DOHH2 (cell line): ENCODE results near the gene DCAF10.
"Not testable (repeated sequence)": the region's sequence is repeated elsewhere in the genome, so short reads cannot be mapped to it uniquely, and the experiment has no call there.

ENCODE experiments used
- H3F3A ChIP-seq: fragments of 200-600 bp; sonication (generic), shearing (Covaris generic); 2 replicates; pipeline ENCODE4 v1.6.0; 2016; ENCODE audit warnings: antibody characterized with exemption, mild to moderate bottlenecking; ENCODE audit not compliant: control insufficient read depth, insufficient read depth
- H3K27ac ChIP-seq: fragments of 200-600 bp; sonication (generic); 2 replicates; pipeline ENCODE4 v1.5.1; 2014; ENCODE audit warnings: low read depth, mild to moderate bottlenecking, low read length, moderate library complexity
- H3K27me3 ChIP-seq: fragments of 200-600 bp; sonication (generic); 2 replicates; pipeline ENCODE4 v1.6.1; 2014; ENCODE audit warnings: mild to moderate bottlenecking, low read length, mixed read lengths; ENCODE audit not compliant: control insufficient read depth
- H3K36me3 ChIP-seq: fragments of 200-600 bp; sonication (generic); 2 replicates; pipeline ENCODE4 v1.6.1; 2014; ENCODE audit warnings: mild to moderate bottlenecking, low read length, moderate library complexity, mixed read lengths; ENCODE audit not compliant: control insufficient read depth
- H3K4me1 ChIP-seq: fragments of 200-600 bp; sonication (generic); 2 replicates; pipeline ENCODE4 v1.6.1; 2014; ENCODE audit warnings: mild to moderate bottlenecking, low read length, mixed read lengths; ENCODE audit not compliant: control insufficient read depth
- H3K4me2 ChIP-seq: fragments of 200-600 bp; sonication (generic); 2 replicates; pipeline ENCODE4 v1.6.0; 2014; ENCODE audit warnings: mild to moderate bottlenecking, low read length, moderate library complexity
- H3K4me3 ChIP-seq: fragments of 200-600 bp; sonication (generic); 2 replicates; pipeline ENCODE4 v1.5.1; 2014; ENCODE audit warnings: mild to moderate bottlenecking, low read length, mixed read lengths
- H3K79me2 ChIP-seq: fragments of 200-600 bp; sonication (generic); 2 replicates; pipeline ENCODE4 v1.6.1; 2014; ENCODE audit warnings: mild to moderate bottlenecking, low read length, mixed read lengths; ENCODE audit not compliant: control insufficient read depth
- H3K9me2 ChIP-seq: fragments of 200-600 bp; sonication (generic); replicated peaks from 2 replicates; pipeline ENCODE4 v1.6.1; 2014; ENCODE audit warnings: mild to moderate bottlenecking, low read length, mixed read lengths; ENCODE audit not compliant: control insufficient read depth
- H3K9me3 ChIP-seq: fragments of 200-600 bp; sonication (generic); 2 replicates; pipeline ENCODE4 v1.6.1; 2014; ENCODE audit warnings: antibody characterized with exemption, low read length, mixed read lengths; ENCODE audit not compliant: control insufficient read depth, insufficient read depth
- H4K20me1 ChIP-seq: fragments of 200-600 bp; sonication (generic); 2 replicates; pipeline ENCODE4 v1.6.0; 2014; ENCODE audit warnings: low read depth, mild to moderate bottlenecking, antibody characterized with exemption, low read length, moderate library complexity; ENCODE audit not compliant: control insufficient read depth, insufficient read depth
- EZH2phosphoT487 ChIP-seq: fragments of 200-600 bp; sonication (generic); IDR thresholded peaks from 2 replicates; pipeline ENCODE4 v1.6.1; 2017; ENCODE audit warnings: borderline replicate concordance, mild to moderate bottlenecking, antibody characterized with exemption, low read length, moderate library complexity, mixed read lengths
- TF ChIP-seq, protein P1 (sequence below): fragments of 200-600 bp; sonication (generic); IDR thresholded peaks from one replicate; pipeline ENCODE4 v1.5.1; 2014; ENCODE audit warnings: antibody characterized with exemption, mild to moderate bottlenecking, low read depth, low read length; ENCODE audit not compliant: poor library complexity, severe bottlenecking

Gene DCAF10

DNA sequence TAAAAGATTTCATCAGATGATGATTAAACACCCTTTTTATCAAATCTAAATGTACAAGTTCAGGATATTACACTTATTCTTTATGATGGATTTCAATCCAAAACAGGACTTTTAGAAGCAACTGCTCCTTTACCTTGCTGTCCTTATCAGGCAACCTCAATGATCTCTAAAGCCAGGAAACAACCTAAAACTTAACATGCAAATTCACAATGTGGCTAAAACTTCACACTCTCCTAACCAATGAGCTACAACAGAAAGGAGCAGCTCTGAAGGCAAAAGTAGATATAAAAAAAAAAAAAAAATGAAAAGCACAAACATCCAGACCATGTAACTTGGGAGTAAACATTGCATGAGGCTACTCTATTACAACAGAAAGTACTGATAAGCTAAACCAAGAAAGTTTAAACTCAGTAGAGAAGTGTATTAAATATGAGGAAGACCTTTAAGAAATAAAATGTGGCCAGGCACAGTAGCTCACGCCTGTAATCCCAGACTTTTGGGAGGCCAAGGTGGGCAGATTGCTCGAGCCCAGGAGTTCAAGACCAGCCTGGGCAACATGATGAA is 80.4 kb downstream of the DCAF10 start:
- no peaks in the 10 kb centered on the region for H3K27me3 ChIP-seq
- no peak overlapping the region for H3K4me2 ChIP-seq
- H3K4me3 ChIP-seq = no peak overlapping the region
- H3K79me2 ChIP-seq = no peaks in the 10 kb centered on the region
- H3K36me3 ChIP-seq = peaks cover 12% of the 10 kb centered on the region
- H3K4me1 ChIP-seq = peaks cover 5% of the 10 kb centered on the region; the same call in 1 of the 2 replicates
- H3K9me3 ChIP-seq = peaks cover 6% of the 10 kb centered on the region; the same call in 1 of the 2 replicates
- H3F3A ChIP-seq = no peaks in the 10 kb centered on the region
- H3K9me2 ChIP-seq = no peaks in the 10 kb centered on the region
- H4K20me1 ChIP-seq = no peaks in the 10 kb centered on the region
- TF ChIP-seq, protein P1, sequence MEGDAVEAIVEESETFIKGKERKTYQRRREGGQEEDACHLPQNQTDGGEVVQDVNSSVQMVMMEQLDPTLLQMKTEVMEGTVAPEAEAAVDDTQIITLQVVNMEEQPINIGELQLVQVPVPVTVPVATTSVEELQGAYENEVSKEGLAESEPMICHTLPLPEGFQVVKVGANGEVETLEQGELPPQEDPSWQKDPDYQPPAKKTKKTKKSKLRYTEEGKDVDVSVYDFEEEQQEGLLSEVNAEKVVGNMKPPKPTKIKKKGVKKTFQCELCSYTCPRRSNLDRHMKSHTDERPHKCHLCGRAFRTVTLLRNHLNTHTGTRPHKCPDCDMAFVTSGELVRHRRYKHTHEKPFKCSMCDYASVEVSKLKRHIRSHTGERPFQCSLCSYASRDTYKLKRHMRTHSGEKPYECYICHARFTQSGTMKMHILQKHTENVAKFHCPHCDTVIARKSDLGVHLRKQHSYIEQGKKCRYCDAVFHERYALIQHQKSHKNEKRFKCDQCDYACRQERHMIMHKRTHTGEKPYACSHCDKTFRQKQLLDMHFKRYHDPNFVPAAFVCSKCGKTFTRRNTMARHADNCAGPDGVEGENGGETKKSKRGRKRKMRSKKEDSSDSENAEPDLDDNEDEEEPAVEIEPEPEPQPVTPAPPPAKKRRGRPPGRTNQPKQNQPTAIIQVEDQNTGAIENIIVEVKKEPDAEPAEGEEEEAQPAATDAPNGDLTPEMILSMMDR = no peak
- no peak for TF ChIP-seq EZH2phosphoT487
- H3K27ac ChIP-seq = no peak overlapping the region

GRCh38 chr9:37887977-37888583 is 87.5 kb downstream of the DCAF10 start:
- not testable (repeated sequence) for H3K4me2 ChIP-seq, H3K27ac ChIP-seq
- H3K36me3 ChIP-seq = peaks cover 22% of the 10 kb centered on the region

GRCh38 chr9:37889536-37889935 is 88.9 kb downstream of the DCAF10 start:
- Histone ChIP-seq H3K36me3 (peaks cover 31% of the 10 kb centered on the region), H4K20me1 (no peaks in the 10 kb centered on the region), H3F3A (no peaks in the 10 kb centered on the region), H3K4me3 (no peak overlapping the region), H3K4me1 (no peaks in the 10 kb centered on the region), H3K9me2 (no peaks in the 10 kb centered on the region), H3K9me3 (no peaks in the 10 kb centered on the region), H3K79me2 (peaks cover 6% of the 10 kb centered on the region; the same call in 1 of the 2 replicates), H3K27me3 (no peaks in the 10 kb centered on the region), H3K4me2 (no peak overlapping the region), H3K27ac (no peak overlapping the region)
- TF ChIP-seq EZH2phosphoT487 = no peak
- TF ChIP-seq, protein P1 = no peak

More at GRCh38 chr9:37887977-37888583, 87.5 kb downstream of the DCAF10 start:
- not testable (repeated sequence) for H3K9me3 ChIP-seq, H3K79me2 ChIP-seq, H4K20me1 ChIP-seq, H3K4me1 ChIP-seq, H3K27me3 ChIP-seq, H3K9me2 ChIP-seq, H3K4me3 ChIP-seq, H3F3A ChIP-seq

GRCh38 chr9:37891042-37891441 is 90.4 kb downstream of the DCAF10 start:
- H3F3A ChIP-seq, H3K4me2 ChIP-seq, H3K27ac ChIP-seq, H3K27me3 ChIP-seq, H4K20me1 ChIP-seq, H3K4me3 ChIP-seq, H3K4me1 ChIP-seq, H3K9me3 ChIP-seq, H3K9me2 ChIP-seq, H3K79me2 ChIP-seq: not testable (repeated sequence)
- peaks cover 41% of the 10 kb centered on the region for H3K36me3 ChIP-seq
